Subcutaneous adipose tissue (tissue), 4 donors: Measurements from ENCODE around the gene MUC13. TPM values are rescaled to one million over a fixed set of nuclear protein-coding genes. Genes with fewer than 3 reads are reported as not detected.

Experiments
- CTCF ChIP-seq: fragments of 450-650 bp; IDR thresholded peaks from one replicate; pipeline ENCODE4 v1.5.1; 2016; ENCODE audit warnings: low read depth, mild to moderate bottlenecking, control low read depth, antibody characterized with exemption, moderate library complexity
- total RNA-seq, 4 donors: library from RNA; depleted of rRNA; stranded (reverse); fragments of >200 nt; gene quantifications; one replicate each; pipeline ENCODE4 v1.1.0, GENCODE V29; 2016

Gene MUC13
- total RNA-seq, 4 donors from 2014 or later: 1.7 TPM; not detected in 3

- TF ChIP-seq CTCF: no peak
These were observed 47.2 kb downstream of the MUC13 start, which contains the start of gene ITGB5 for GRCh38 chr3:124887177-124887931. ITGB5 (minus strand) TSS chr3:124887365; CDS start chr3:124887000, 365 bp downstream.

- TF ChIP-seq CTCF: no peak
These were observed 48.1 kb downstream of the MUC13 start for GRCh38 chr3:124886168-124887056.

- no peak for TF ChIP-seq CTCF
These were observed 48.9 kb downstream of the MUC13 start for GRCh38 chr3:124885466-124886167.

- no peak for TF ChIP-seq CTCF
These were observed 50.0 kb downstream of the MUC13 start for GRCh38 chr3:124884474-124885101.

- no peak for TF ChIP-seq CTCF
These were observed 50.6 kb downstream of the MUC13 start for GRCh38 chr3:124883766-124884473.

GRCh38 chr3:124882816-124883747, 51.5 kb downstream of the MUC13 start:
- no peak for TF ChIP-seq CTCF
